Measurements from ENCODE around the gene LRP4. TPM values are rescaled to one million over a fixed set of nuclear protein-coding genes. Genes with fewer than 3 reads are reported as not detected.

LRP4 gene
- total and polyA plus RNA-seq, 2 donors from 2014 or later: 1.8 to 3.7 TPM

DNA sequence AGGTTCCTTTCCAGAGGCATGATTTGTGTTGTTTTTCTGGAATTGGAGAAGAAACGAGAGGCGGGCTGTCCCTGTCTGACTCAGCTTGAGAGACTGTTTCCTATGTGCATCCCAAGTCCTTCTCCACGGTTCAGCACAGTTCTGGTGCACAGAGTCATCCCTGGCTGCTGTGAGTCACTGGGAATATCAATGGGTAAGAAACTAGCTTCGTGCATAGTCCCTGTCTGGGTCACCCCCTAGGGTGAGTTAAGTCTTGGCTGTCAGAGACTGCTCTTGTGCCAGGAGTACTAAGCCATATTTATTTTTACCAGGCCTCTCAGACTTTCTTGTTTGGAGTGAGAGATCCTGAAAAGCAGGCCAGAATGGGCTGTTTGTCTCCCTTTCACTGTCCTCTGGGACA is 2.4 kb upstream of the LRP4 start:
- H3K27me3 ChIP-seq (ENCODE audit: control insufficient read depth, insufficient read depth, low read length): no peaks in the 10 kb centered on the region
- H3K36me3 ChIP-seq (ENCODE audit: control insufficient read depth in 2 of 3, insufficient read depth in 3 of 3, low read length in 3 of 3): no peaks in the 10 kb centered on the region
- no peak overlapping the region for H3K4me3 ChIP-seq (ENCODE audit: low read length in 3 of 3)
- no peak for FAIRE-seq
- peaks cover 0 to 5% (median 4%) of the 10 kb centered on the region in 3 donors for H3K4me1 ChIP-seq (ENCODE audit: control insufficient read depth in 2 of 3, insufficient read depth in 2 of 3, low read depth in 1 of 3, low read length in 3 of 3)
- TF ChIP-seq, protein P1, sequence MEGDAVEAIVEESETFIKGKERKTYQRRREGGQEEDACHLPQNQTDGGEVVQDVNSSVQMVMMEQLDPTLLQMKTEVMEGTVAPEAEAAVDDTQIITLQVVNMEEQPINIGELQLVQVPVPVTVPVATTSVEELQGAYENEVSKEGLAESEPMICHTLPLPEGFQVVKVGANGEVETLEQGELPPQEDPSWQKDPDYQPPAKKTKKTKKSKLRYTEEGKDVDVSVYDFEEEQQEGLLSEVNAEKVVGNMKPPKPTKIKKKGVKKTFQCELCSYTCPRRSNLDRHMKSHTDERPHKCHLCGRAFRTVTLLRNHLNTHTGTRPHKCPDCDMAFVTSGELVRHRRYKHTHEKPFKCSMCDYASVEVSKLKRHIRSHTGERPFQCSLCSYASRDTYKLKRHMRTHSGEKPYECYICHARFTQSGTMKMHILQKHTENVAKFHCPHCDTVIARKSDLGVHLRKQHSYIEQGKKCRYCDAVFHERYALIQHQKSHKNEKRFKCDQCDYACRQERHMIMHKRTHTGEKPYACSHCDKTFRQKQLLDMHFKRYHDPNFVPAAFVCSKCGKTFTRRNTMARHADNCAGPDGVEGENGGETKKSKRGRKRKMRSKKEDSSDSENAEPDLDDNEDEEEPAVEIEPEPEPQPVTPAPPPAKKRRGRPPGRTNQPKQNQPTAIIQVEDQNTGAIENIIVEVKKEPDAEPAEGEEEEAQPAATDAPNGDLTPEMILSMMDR (IDR thresholded peaks at IDR 0.05; ENCODE audit: borderline replicate concordance, extremely low read depth, insufficient read depth): no peak
- intact Hi-C loops (cut with DNase I): no loop called here
- H3K9me3 ChIP-seq (ENCODE audit: control insufficient read depth in 2 of 3, insufficient read depth in 1 of 3, low read length in 3 of 3): no peaks in the 10 kb centered on the region
- DNase-seq: peak in 1 of 5 donors; percentile 22
- H3K27ac ChIP-seq (ENCODE audit: low read depth in 2 of 2, low read length in 2 of 2): no peak overlapping the region
- H3K9ac ChIP-seq (ENCODE audit: low read length in 3 of 3): no peak overlapping the region

DNA sequence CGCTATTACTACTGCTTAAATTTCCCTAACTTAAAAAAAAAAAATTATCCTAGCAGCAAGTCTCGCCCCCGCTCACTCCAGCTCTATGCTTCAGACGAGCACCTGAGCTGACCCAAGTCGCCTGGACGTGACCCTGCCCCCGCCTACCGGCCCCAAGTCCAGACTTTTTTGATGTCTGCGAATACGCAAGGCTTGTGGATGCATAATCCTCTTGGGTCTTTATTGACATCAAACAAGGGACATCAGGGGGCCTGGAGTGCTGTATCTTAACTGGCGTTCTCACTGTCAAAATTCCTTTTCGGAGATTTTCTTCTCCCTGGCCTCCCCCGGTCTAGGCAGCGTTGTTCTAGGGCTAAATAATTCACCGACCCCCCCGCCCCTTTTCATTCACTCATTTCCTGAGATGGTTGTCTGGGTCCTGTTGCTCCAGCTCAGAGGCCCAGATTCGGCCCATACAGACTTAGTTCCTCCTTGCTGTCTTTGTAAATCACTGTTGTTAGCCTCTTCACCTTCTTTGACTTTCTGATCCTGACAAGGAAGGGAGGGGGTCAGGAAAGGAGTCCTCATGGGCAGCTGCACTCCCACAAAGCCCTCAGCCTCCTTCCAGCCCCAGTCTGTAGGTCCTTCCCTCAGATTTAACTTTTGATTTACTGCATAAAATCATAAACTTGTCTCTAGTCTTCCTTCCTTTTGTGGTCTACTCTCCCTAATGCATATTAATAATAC is 601 bp upstream of the LRP4 start:
- intact Hi-C loops (cut with DNase I): no loop called here

DNA sequence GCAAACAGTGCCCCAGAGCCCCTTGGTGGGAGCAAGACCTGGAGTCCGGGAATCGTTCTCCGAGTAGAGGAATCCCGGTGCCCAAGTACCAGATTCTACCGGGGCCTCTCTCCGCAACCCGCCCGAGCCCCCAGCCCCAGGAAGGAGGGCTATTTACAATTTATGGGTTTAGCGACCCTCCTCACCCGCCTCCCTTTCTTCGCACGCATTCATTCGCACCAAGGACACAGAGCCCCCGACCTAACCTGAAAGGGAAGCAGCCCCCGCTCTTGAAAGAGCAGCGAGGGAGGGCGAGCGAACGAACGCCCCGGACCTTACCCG is 628 bp downstream of the LRP4 start:
- FAIRE-seq: no peak
- peaks cover 0 to 6% (median 5%) of the 10 kb centered on the region in 3 donors for H3K4me1 ChIP-seq (ENCODE audit: control insufficient read depth in 2 of 3, insufficient read depth in 2 of 3, low read depth in 1 of 3, low read length in 3 of 3)
- peak overlapping the region in 2 of 3 donors; percentile 44 to 71 for H3K4me3 ChIP-seq (ENCODE audit: low read length in 3 of 3)
- H3K27ac ChIP-seq (ENCODE audit: low read depth in 2 of 2, low read length in 2 of 2): no peak overlapping the region
- DNase-seq: peak in 2 of 5 donors; percentile 39 to 61
- H3K36me3 ChIP-seq (ENCODE audit: control insufficient read depth in 2 of 3, insufficient read depth in 3 of 3, low read length in 3 of 3): no peaks in the 10 kb centered on the region
- TF ChIP-seq, protein P1 (IDR thresholded peaks at IDR 0.05; ENCODE audit: borderline replicate concordance, extremely low read depth, insufficient read depth): no peak
- no peaks in the 10 kb centered on the region for H3K9me3 ChIP-seq (ENCODE audit: control insufficient read depth in 2 of 3, insufficient read depth in 1 of 3, low read length in 3 of 3)
- no peaks in the 10 kb centered on the region for H3K27me3 ChIP-seq (ENCODE audit: control insufficient read depth, insufficient read depth, low read length)
- intact Hi-C loops (cut with DNase I): no loop called here
- peak overlapping the region in 1 of 3 donors; percentile 9 for H3K9ac ChIP-seq (ENCODE audit: low read length in 3 of 3)

More for the DNA sequence above, 601 bp upstream of the LRP4 start:
- peak overlapping the region in 1 of 3 donors; percentile 51 for H3K4me3 ChIP-seq (ENCODE audit: low read length in 3 of 3)
- FAIRE-seq (no peak), DNase-seq (peak in 2 of 5 donors; percentile 60 to 70)
- TF ChIP-seq, protein P1 (IDR thresholded peaks at IDR 0.05; ENCODE audit: borderline replicate concordance, extremely low read depth, insufficient read depth): no peak
- H3K36me3 ChIP-seq (ENCODE audit: control insufficient read depth in 2 of 3, insufficient read depth in 3 of 3, low read length in 3 of 3): no peaks in the 10 kb centered on the region
- no peaks in the 10 kb centered on the region for H3K9me3 ChIP-seq (ENCODE audit: control insufficient read depth in 2 of 3, insufficient read depth in 1 of 3, low read length in 3 of 3)
- H3K4me1 ChIP-seq (ENCODE audit: control insufficient read depth in 2 of 3, insufficient read depth in 2 of 3, low read depth in 1 of 3, low read length in 3 of 3): peaks cover 0 to 5% (median 4%) of the 10 kb centered on the region in 3 donors
- H3K27me3 ChIP-seq (ENCODE audit: control insufficient read depth, insufficient read depth, low read length): no peaks in the 10 kb centered on the region
- H3K27ac ChIP-seq (ENCODE audit: low read depth in 2 of 2, low read length in 2 of 2): no peak overlapping the region
- H3K9ac ChIP-seq (ENCODE audit: low read length in 3 of 3): no peak overlapping the region

Measured in kidney (tissue), 14 donors.